Measurements from ENCODE around the gene NBEAL2. TPM values are rescaled to one million over a fixed set of nuclear protein-coding genes. Genes with fewer than 3 reads are reported as not detected.

The NBEAL2 gene
- total RNA-seq, 1 donor, result 3.5 TPM

GRCh38 chr3:46952813-46953212 lies 26.7 kb upstream of the NBEAL2 start:
- DNase-seq (ENCODE audit: low read depth), result no peak
- no peak for TF ChIP-seq CTCF (IDR thresholded peaks at IDR 0.05; ENCODE audit: insufficient read depth, low read depth, low read length)

DNA sequence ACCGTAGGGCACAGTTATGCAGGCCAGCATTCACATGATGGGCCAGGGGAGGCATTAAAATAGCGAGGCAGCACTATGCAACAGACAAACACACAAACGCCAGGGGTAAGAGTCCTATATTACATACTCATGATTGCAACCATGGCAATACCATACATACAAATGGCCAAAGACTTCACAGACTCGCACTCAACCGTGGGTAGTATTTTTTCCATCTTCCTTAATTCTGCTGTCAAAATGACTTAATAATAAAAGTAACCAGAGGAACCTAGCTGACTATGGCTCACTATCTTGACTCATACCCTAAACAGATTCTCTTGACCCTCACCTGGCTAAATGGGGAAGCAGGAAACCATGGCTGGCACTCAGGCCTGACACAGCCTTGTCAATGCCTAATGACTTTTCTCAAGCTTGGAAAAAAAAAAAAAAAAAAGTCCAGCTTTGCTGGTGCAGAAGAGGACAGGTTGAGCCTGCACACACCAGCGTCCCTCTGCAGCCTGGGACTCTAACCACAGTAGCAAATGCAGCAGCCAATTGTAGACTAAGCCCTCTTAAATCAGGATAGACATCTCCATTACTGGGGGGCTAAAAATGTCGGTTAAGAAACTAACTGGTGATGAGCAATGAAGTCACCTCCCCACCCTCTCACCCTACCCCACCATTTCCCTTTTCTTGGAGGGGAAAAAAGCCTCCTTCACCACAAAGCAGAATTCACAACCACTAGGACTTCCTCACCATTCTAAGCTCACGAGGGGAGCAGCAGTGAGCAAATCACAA lies 26.0 kb upstream of the NBEAL2 start:
- no peak for DNase-seq (ENCODE audit: low read depth)
- H3K4me3 ChIP-seq (ENCODE audit: low read depth, low read length), result no peak overlapping the region
- no peak for TF ChIP-seq CTCF (IDR thresholded peaks at IDR 0.05; ENCODE audit: insufficient read depth, low read depth, low read length)

More at GRCh38 chr3:46952813-46953212, 26.7 kb upstream of the NBEAL2 start:
- no peak overlapping the region for H3K4me3 ChIP-seq (ENCODE audit: low read depth, low read length)

DNA sequence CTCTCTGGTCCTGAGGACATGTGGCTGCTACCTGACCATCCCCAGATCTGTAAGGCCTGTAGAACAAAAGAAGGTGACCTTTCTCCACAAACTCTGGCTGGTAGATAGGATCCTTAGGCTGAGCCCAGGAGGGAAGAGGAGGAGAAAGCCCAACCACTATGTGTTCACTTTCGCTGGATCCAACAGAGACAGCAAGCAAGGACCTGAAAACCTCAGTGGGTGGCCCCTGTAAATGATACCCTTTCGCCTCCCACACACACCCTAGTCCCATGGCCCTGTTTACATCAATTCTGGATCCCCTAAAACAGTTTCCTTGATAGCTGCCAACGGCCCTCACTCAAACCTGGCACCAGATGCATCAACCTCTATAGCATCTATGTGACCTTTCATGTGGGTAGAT lies 25.3 kb upstream of the NBEAL2 start:
- no peak overlapping the region for H3K4me3 ChIP-seq (ENCODE audit: low read depth, low read length)
- TF ChIP-seq CTCF (IDR thresholded peaks at IDR 0.05; ENCODE audit: insufficient read depth, low read depth, low read length), result no peak
- DNase-seq (ENCODE audit: low read depth), result no peak

DNA sequence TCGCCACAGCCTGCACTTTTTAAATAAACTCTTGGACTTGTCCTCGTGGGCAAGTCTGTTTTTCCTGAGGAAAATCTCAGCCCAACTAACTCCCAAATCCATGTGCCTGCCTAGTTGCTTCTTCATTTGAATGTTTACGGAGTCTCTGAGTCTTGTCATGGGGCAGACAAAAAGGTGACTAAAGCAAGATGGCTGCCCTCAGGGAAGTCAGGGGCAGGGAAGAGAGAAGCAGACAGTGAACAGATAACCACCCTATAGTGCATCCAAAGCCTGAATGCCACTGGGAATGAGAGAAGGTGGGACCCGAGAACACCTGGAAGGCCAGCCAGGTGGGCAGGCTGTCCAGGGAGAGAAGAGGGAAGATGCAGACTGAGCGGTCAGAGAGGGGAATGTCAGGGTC lies 24.3 kb upstream of the NBEAL2 start:
- DNase-seq (ENCODE audit: low read depth), result no peak
- TF ChIP-seq CTCF (IDR thresholded peaks at IDR 0.05; ENCODE audit: insufficient read depth, low read depth, low read length), result no peak
- H3K4me3 ChIP-seq (ENCODE audit: low read depth, low read length), result no peak overlapping the region

GRCh38 chr3:46955801-46956259 lies 23.6 kb upstream of the NBEAL2 start:
- DNase-seq (ENCODE audit: low read depth), result peak; percentile 75
- no peak overlapping the region for H3K4me3 ChIP-seq (ENCODE audit: low read depth, low read length)
- TF ChIP-seq CTCF (IDR thresholded peaks at IDR 0.05; ENCODE audit: insufficient read depth, low read depth, low read length), result no peak

GRCh38 chr3:46957092-46957820 lies 22.2 kb upstream of the NBEAL2 start:
- no peak for TF ChIP-seq CTCF (IDR thresholded peaks at IDR 0.05; ENCODE audit: insufficient read depth, low read depth, low read length)

More at GRCh38 chr3:46957092-46957820, 22.2 kb upstream of the NBEAL2 start:
- DNase-seq (ENCODE audit: low read depth), result no peak
- H3K4me3 ChIP-seq (ENCODE audit: low read depth, low read length), result no peak overlapping the region
